ENCODE measurements around the gene LRCH1.
"Not testable (repeated sequence)": the region's sequence is repeated elsewhere in the genome, so short reads cannot be mapped to it uniquely, and the experiment has no call there.

LRCH1 gene

GRCh38 chr13:46552889-46553520 is at the start of gene LRCH1:
Gene LRCH1, plus strand, starts transcription at chr13:46553170. Its CDS starts 227 bp downstream, at chr13:46553397.
- no peak for FAIRE-seq

- FAIRE-seq = no peak
Measured at GRCh38 chr13:46504036-46504435, 48.9 kb upstream of the LRCH1 start.

GRCh38 chr13:46507981-46508380 is 45.0 kb upstream of the LRCH1 start:
- no peak for FAIRE-seq

GRCh38 chr13:46509981-46510380 is 43.0 kb upstream of the LRCH1 start:
- FAIRE-seq = no peak

GRCh38 chr13:46515803-46516202 is 37.2 kb upstream of the LRCH1 start:
- FAIRE-seq = no peak

GRCh38 chr13:46516599-46517338 is 36.2 kb upstream of the LRCH1 start:
- no peak for FAIRE-seq

- not testable (repeated sequence) for FAIRE-seq
Measured at GRCh38 chr13:46517748-46518147, 35.2 kb upstream of the LRCH1 start.

- FAIRE-seq = no peak
Measured at GRCh38 chr13:46519182-46519581, 33.8 kb upstream of the LRCH1 start.

GRCh38 chr13:46520166-46520565 is 32.8 kb upstream of the LRCH1 start:
- no peak for FAIRE-seq

GRCh38 chr13:46521486-46521885 is 31.5 kb upstream of the LRCH1 start:
- FAIRE-seq = no peak

- FAIRE-seq = no peak
Measured at GRCh38 chr13:46521921-46522747, 30.8 kb upstream of the LRCH1 start.

- no peak for FAIRE-seq
Measured at GRCh38 chr13:46522748-46523030, 30.3 kb upstream of the LRCH1 start.

GRCh38 chr13:46523972-46524752 is 28.8 kb upstream of the LRCH1 start:
- no peak for FAIRE-seq

- FAIRE-seq = no peak
Measured at GRCh38 chr13:46526100-46526735, 26.8 kb upstream of the LRCH1 start.

- no peak for FAIRE-seq
Measured at GRCh38 chr13:46526740-46527139, 26.2 kb upstream of the LRCH1 start.

- no peak for FAIRE-seq
Measured at GRCh38 chr13:46527237-46527636, 25.7 kb upstream of the LRCH1 start.

- no peak for FAIRE-seq
Measured at GRCh38 chr13:46529216-46529919, 23.6 kb upstream of the LRCH1 start.

- FAIRE-seq = no peak
Measured at GRCh38 chr13:46530084-46530935, 22.7 kb upstream of the LRCH1 start.

- FAIRE-seq = no peak
Measured at GRCh38 chr13:46531953-46532352, 21.0 kb upstream of the LRCH1 start.

GRCh38 chr13:46535002-46535401 is 18.0 kb upstream of the LRCH1 start:
- no peak for FAIRE-seq

GRCh38 chr13:46535825-46536224 is 17.1 kb upstream of the LRCH1 start:
- FAIRE-seq = no peak
